HEK293T (cell line): ENCODE results near the gene GOLGA5.

Source experiments
- CTCF ChIA-PET: fragments of 350-600 bp; formaldehyde crosslinking; extraction: SDS; loops from one replicate; lab custom pipeline; 2021; ENCODE audit warnings: antibody characterized with exemption, inconsistent platforms; lab: Yijun Ruan, JAX
- POLR2A ChIA-PET: fragments of 350-600 bp; formaldehyde crosslinking; extraction: SDS; loops from one replicate; lab custom pipeline; 2020; ENCODE audit warnings: antibody characterized with exemption, inconsistent platforms; lab: Yijun Ruan, JAX
- DNase-seq: peaks from one replicate; pipeline ENCODE4 v3.0.0; 2012; ENCODE audit warnings: mixed read lengths; ENCODE audit errors: extremely low spot score
- ARNT ChIP-seq: fragments of 450-650 bp; IDR thresholded peaks from 2 replicates; pipeline ENCODE4 v1.6.1; 2017; ENCODE audit warnings: mild to moderate bottlenecking
- BHLHE40 ChIP-seq: fragments of 450-650 bp; IDR thresholded peaks from 2 replicates; pipeline ENCODE4 v1.6.1; 2016; ENCODE audit warnings: mild to moderate bottlenecking, moderate library complexity, borderline replicate concordance
- CTBP1 ChIP-seq: fragments of 450-650 bp; IDR thresholded peaks from 2 replicates; pipeline ENCODE4 v1.6.1; 2016; ENCODE audit warnings: borderline replicate concordance
- ELF4 ChIP-seq: fragments of 450-650 bp; IDR thresholded peaks from 2 replicates; pipeline ENCODE4 v1.6.1; 2017; ENCODE audit warnings: antibody characterized with exemption
- FOXA1 ChIP-seq: fragments of 450-650 bp; IDR thresholded peaks from 2 replicates; pipeline ENCODE4 v1.6.1; 2016; ENCODE audit warnings: mild to moderate bottlenecking
- FOXK2 ChIP-seq: fragments of 450-650 bp; IDR thresholded peaks from 2 replicates; pipeline ENCODE4 v1.6.1; 2016; ENCODE audit warnings: mild to moderate bottlenecking
- FOXM1 ChIP-seq: fragments of 450-650 bp; IDR thresholded peaks from 2 replicates; pipeline ENCODE4 v1.6.1; 2017; ENCODE audit warnings: mild to moderate bottlenecking, borderline replicate concordance
- HDGF ChIP-seq: fragments of 450-650 bp; IDR thresholded peaks from 2 replicates; pipeline ENCODE4 v1.6.1; 2017; ENCODE audit warnings: antibody characterized with exemption, borderline replicate concordance
- L3MBTL2 ChIP-seq: fragments of 450-650 bp; conservative IDR thresholded peaks from 2 replicates; pipeline ENCODE4 v1.6.1; 2016; ENCODE audit warnings: mild to moderate bottlenecking
- LEF1 ChIP-seq: fragments of 450-650 bp; IDR thresholded peaks from 2 replicates; pipeline ENCODE4 v1.6.1; 2017; ENCODE audit warnings: mild to moderate bottlenecking, borderline replicate concordance
- NFRKB ChIP-seq: fragments of 450-650 bp; IDR thresholded peaks from 2 replicates; pipeline ENCODE4 v1.6.1; 2016; ENCODE audit warnings: mild to moderate bottlenecking, moderate library complexity
- SP1 ChIP-seq: fragments of 450-650 bp; IDR thresholded peaks from 2 replicates; pipeline ENCODE4 v1.6.1; 2017
- SUZ12 ChIP-seq: fragments of 450-650 bp; IDR thresholded peaks from 2 replicates; pipeline ENCODE4 v1.6.1; 2016; ENCODE audit warnings: mild to moderate bottlenecking
- TARDBP ChIP-seq: fragments of 450-650 bp; IDR thresholded peaks from 2 replicates; pipeline ENCODE4 v1.6.1; 2016
- ZNF384 ChIP-seq: fragments of 450-650 bp; IDR thresholded peaks from 2 replicates; pipeline ENCODE4 v1.6.1; 2016
- TF ChIP-seq, protein P1 (sequence below): fragments of 450-650 bp; IDR thresholded peaks from 2 replicates; pipeline ENCODE4 v1.6.1; 2016

Gene GOLGA5

DNA sequence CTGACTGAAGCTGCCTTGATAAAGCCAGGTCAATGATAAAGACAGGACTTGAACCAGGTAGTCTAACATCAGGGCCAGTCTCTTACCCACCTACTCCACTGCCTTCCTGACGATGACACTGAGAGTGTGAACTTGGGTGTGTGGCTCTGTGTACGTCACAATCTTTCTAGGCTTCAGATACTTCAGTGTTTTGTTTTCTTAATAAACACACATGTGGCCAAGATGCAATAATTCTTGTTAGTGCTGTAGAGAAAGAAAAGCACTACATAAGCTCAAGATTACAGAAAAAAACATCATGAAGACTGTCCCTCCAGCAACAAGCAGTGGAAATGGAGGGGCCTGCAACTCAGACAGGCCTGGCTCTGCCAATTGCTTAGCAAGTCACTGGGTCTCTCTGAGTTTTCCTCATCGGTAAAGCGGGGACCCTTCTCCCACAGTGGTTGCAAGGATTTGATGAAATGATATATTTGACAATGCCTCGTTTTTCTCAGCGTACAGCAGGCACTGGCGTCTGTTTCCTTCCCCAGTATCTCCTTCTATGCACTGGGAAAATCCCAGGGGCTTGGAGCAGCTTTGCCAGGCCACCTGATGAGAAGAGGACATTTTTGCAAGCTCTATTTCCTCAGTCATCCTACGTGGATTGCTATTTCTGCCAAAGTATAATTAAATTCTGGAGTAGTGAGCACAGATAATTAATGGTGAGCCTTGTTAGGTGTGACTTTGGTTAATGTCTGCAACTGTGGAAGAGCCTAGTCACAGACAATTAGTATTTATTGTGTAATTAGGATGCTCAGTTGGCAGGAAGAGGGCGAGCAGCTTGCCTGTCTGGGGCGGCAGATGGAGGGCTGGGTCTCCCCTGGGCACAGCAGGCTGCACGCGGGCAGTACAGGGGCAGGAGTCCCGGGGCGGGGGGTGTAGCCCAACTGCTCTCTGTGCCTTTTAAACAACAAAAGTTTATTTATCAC is 73.1 kb downstream of the GOLGA5 start:
- TF ChIP-seq FOXM1 (no peak), SUZ12 (no peak), BHLHE40 (no peak), ZNF384 (no peak), FOXK2 (no peak), NFRKB (no peak), ELF4 (no peak)
- ChIA-PET CTCF (interaction anchor here (0.5 kb wide), 1 partner anchor 14 kb away, joined by 3 read pairs; no protein-coding TSS in a partner anchor), POLR2A (no interaction called here)
- no peak for DNase-seq

DNA sequence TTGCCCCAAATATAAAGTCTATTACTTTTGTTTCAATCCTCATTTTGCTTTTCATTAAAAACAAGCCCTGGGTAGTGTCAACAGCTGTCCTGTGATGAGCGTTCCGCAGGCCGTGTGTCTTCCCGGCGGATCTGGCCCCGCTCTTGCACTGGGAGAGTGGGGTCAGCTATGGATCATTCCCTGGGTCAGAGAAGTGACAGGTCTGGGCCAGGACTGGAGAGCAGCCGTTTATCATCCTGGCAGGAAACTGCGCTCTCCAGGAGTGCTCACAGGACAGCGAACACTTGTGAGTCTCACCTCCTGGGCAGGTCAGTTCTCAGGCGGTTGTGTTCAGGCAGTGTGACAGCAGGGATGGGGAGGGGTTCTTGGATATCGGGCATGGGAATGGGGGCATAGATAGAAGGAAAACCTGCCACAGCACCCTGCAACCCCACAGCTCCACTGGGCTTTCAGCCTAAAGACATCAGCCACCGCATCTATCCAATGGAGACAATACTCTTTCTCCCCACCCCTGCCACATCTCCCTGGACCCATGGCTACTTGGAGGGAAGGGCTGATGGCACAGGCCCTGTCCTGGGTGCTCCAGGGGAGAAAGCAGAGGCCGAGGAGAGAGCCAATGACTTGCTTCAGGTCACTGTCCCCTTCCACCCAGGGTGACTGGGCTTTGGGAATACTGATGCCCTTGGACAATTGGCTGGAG is 81.0 kb downstream of the GOLGA5 start:
- TF ChIP-seq FOXK2: no peak
- no peak for TF ChIP-seq FOXM1
- no peak for TF ChIP-seq CTBP1
- no peak for TF ChIP-seq HDGF
- TF ChIP-seq BHLHE40: no peak
- TF ChIP-seq ZNF384: no peak
- TF ChIP-seq L3MBTL2: no peak
- TF ChIP-seq ARNT: no peak
- TF ChIP-seq, protein P1, sequence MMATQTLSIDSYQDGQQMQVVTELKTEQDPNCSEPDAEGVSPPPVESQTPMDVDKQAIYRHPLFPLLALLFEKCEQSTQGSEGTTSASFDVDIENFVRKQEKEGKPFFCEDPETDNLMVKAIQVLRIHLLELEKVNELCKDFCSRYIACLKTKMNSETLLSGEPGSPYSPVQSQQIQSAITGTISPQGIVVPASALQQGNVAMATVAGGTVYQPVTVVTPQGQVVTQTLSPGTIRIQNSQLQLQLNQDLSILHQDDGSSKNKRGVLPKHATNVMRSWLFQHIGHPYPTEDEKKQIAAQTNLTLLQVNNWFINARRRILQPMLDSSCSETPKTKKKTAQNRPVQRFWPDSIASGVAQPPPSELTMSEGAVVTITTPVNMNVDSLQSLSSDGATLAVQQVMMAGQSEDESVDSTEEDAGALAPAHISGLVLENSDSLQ: no peak
- TF ChIP-seq NFRKB: no peak
- no peak for TF ChIP-seq ELF4
- TF ChIP-seq TARDBP: no peak
- no peak for TF ChIP-seq FOXA1
- TF ChIP-seq LEF1: no peak
- TF ChIP-seq SUZ12: no peak
- CTCF ChIA-PET: no interaction called here
- DNase-seq: no peak
- POLR2A ChIA-PET: no interaction called here

DNA sequence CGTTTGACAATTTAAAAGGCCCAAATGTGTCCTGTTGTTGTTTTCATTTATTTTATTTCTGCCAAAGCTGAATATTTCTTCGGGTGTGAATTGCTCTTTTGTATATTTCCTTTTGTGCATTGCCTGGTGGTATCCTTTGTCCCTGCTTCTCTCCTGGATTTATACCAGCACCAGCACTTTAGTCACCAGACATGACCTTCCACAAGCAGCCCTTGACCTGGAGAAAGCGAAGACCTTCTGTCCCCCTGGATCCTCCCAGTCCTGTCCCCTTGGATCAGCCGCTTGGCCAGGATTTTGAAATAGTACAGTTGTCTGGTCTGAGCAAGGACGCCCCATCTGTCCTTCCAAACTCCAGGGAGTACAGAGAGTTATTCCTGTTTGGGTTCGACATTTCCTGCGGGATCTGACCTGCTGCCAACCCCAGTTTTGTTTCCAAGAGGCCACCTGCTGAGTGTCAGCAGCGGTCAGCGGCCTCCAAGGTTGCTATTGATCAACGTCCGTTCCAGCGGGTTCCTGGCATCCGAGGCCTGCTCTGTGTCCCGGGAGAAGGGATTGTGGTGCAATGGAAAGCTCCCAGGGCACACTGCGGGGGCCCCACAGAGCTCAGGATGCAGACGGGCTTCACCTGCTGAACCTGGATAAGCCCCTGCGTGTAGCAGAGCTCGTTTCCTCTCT is 83.8 kb downstream of the GOLGA5 start:
- ChIA-PET POLR2A (no interaction called here), CTCF (no interaction called here)
- no peak for DNase-seq
- TF ChIP-seq ELF4 (no peak), SUZ12 (no peak)
- TF ChIP-seq, protein P1: no peak

DNA sequence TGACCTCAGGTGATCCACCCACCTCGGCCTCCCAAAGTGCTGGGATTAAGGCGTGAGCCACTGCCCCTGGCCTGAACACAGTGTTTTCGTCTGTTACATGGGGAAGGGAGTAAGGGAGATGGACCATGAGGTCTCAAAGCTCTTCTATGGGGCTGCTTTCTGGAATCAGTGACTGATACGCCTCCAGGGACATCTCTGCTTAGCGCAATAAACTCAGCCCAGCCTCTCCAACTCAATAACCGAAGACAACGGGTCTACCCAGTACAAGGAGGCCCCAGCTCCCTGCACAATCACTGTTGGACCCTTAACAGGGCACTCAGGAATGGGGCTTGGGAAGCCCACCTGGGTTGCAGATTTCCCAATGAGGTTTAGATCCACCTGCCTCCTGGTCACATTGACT is 86.2 kb downstream of the GOLGA5 start:
- DNase-seq: no peak
- POLR2A ChIA-PET: no interaction called here
- TF ChIP-seq ELF4: no peak
- no peak for TF ChIP-seq BHLHE40
- TF ChIP-seq ZNF384: no peak
- TF ChIP-seq L3MBTL2: no peak
- CTCF ChIA-PET: interaction anchor here (0.7 kb wide), 1 partner anchor 13 kb away, joined by 3 read pairs; no protein-coding TSS in a partner anchor

DNA sequence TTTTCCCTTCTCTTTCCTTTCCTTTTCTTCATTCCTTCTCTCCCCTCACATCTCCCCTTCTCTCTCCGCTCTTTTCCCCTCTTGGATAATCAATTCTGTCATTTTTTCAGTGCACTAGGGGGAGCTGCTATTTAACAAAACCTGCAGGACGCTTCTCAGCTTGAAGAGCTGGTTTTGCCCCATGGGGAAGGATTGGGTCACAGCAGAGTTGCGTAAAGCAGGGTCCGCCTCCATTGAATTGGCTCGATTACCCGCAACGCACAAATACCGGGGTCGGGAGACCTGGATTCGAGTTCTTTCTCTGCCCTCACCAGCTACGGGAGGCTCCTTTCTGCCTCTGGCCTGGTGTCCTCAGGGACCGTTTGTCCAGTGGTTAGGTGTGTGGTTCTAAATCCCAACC is 86.7 kb downstream of the GOLGA5 start:
- POLR2A ChIA-PET: no interaction called here
- DNase-seq: no peak
- CTCF ChIA-PET: interaction anchor here (0.7 kb wide), 1 partner anchor 13 kb away, joined by 3 read pairs; no protein-coding TSS in a partner anchor
- no peak for TF ChIP-seq SUZ12
- no peak for TF ChIP-seq FOXK2
- no peak for TF ChIP-seq CTBP1
- TF ChIP-seq FOXM1: no peak
- TF ChIP-seq NFRKB: no peak
- TF ChIP-seq, protein P1: no peak
- TF ChIP-seq L3MBTL2: no peak
- no peak for TF ChIP-seq BHLHE40
- no peak for TF ChIP-seq SP1
- no peak for TF ChIP-seq LEF1
- no peak for TF ChIP-seq TARDBP
- TF ChIP-seq ARNT: no peak
- no peak for TF ChIP-seq FOXA1

DNA sequence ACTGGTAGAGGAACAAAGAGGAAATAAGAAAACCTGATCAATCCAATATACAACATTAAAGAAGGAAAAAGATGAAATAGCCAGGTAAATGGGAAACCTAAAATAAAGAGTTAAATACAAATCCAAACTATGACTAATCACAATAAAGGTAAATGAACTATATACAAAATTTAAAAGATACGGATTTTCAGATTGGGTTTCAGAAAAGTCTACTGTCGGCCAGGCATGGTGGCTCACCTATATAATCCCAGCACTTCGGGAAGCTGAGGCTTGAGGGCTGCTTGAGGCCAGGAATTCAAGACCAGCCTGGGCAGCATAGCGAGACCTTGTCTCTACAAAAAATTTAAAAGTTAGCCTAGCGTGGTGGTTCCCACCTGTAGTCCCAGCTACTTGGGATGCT is 89.0 kb downstream of the GOLGA5 start:
- TF ChIP-seq ZNF384 (no peak), NFRKB (no peak), SP1 (no peak), L3MBTL2 (no peak), CTBP1 (no peak), ELF4 (no peak), ARNT (no peak), SUZ12 (no peak), LEF1 (no peak), FOXA1 (no peak), BHLHE40 (no peak), FOXK2 (no peak), HDGF (no peak), FOXM1 (no peak)
- TF ChIP-seq, protein P1: no peak
- ChIA-PET CTCF (no interaction called here), POLR2A (no interaction called here)
- no peak for DNase-seq
